HG03432 (cell line): Measurements from ENCODE around the gene TMEM207.

ENCODE experiments used
- ATAC-seq: cut with Tn5 transposase; IDR thresholded peaks from one replicate; pipeline ENCODE4 v1.9.1; 2021; ENCODE audit warnings: mild to moderate bottlenecking, moderate library complexity; ENCODE audit not compliant: unreplicated experiment

TMEM207 gene

DNA sequence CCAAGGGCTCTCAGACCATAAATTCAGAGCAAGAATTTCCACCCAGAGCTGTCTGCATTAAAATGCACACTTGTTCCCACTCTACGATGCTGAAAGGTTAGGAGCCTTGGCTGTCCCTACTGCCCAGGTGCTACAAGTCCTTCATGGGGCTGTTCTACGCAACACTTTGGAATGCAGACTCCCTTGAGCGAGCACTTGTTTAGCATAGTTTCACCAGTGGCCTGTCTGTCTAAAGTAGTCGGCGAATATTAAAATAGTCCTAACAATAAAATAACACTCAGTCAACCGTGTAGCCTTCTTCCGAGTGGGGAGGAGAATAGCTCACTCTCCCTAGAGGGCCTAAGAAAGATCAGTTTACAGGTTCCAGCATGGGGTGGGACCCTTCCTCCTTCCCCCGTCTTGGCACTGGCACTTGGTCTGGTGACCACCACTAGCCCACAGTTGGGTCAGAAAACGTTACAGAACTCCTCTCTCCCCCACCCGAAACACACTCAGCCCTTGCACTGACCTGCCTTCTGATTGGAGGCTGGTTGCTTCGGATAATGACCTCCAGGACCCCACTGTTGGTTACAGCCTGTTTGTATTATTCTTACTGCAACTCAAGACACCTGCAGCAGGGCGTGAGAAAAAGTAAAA, 62.0 kb downstream of the TMEM207 start, which contains the start of gene CLDN16:
Gene CLDN16 (plus strand): TSS at position 586 of the 636 bp plus-strand sequence. CDS start 167 bp downstream, outside the sequence.
- ATAC-seq = no peak

DNA sequence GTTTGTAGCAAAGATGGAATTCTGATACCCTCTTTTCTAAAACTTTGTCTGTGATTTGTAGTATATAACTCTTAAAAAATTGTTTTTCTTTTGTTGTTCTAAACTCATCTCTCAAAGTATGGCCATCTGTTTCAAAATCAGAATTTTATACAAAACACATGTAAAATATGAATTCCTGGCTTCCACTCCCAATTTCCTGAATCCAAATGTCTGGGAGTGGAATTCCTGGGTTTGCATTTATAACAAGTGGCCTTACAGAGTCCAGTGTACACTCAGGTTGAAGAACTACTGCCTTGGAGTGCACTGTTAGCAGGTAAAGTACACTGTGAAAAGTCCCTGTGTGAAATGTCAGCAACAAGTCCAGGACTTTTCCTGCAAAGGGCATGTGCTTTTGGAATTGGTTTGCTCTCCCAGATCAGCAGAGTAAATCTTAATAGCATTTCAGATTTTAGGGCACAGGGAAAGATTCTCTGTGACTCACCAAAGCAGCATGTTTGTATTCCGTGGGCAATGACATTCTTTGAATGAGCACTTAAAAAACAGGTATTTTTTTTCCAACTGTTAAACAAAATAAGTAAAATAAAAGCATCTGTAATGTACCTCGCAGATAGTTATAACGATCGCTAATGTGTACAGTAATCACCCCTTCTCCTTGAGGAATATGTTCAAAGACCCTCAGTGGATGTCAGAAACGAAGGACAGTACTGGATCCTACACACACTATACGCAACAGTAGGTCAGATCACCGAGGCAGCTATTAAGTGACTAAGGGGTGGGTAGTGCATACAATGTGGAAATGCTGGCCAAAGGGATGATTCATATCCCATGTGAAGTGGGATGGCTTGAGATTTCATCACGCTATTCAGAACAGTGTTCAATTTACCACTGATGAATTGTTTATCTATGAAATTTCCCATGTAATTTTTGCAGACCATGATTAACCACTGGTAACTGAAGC, 63.7 kb downstream of the TMEM207 start:
- no peak for ATAC-seq

DNA sequence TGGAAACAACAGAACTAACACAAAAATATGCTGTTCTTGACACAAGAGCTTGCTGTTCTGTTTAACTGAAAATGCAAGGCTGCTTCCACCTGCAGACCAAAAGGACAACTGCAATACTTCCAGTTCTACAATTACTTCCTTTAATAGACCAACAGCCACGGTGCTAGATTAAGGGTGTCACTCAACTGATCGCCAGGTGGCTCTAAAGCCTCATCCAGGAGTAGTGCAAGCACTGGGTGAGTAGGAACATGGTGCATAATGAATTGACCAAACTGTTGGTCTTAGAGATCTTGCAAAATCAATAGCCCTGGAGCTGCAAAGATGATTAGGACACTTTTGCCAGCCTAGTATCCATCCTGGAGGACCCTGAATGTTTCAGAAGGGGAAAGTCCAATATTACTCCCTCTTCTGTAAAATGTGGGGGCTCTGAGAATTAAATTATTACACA, 65.4 kb downstream of the TMEM207 start:
- peak; percentile 95 for ATAC-seq

DNA sequence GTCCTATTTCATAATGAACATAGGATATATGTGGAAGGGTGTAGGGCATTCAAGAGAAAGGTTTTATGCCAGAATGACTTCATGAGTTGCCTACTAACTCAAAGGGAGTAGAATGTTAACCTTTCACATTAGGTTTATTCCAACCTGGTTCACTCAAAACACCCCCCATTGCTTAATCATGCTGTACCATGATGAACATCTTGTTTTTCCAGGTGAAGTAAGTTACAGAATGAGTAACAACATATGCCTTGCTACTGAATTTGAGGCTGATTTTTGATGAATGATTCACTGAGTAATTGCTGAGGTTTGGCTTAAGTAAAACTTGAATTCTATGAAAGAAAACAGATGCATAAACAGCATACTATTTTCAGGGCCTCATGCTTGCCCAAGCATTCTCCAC, 67.6 kb downstream of the TMEM207 start:
- ATAC-seq = no peak

DNA sequence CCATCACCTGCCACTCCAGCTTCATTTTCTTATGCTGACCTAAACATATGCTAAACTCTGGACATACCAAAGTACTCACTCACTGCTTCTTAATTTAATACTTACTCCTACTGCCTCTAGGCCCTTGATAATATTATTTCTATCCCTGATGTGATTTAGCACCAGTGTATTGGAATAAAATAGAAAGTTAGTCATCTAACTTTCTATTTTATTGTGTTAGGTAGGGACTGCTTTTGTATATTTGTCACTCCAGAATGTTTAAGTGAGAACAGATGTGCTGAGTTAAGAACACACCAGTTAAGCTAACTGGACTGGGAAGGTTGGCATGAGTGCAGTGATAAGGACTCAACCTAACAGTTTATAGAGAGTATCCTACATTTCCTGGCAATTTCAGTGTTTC, 68.3 kb downstream of the TMEM207 start:
- ATAC-seq = no peak

DNA sequence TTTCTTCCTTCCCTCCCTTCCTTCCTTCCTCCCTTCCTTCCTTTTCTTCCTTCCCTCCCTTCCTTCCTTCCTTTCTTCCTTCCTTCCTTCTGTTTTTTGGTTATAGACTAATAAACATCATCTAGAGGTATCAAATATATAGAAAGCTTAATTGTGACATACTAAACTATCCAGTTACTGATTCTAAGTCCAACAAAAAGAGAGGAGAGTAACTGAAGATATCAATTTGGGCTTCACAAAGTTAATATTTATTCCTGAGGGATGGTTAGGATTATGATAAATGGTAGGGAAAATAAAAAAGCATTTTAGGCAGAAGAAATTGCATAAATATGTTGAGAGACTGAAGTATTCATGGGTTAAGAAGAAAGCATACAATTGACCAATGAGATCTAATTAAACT, 69.5 kb downstream of the TMEM207 start:
- ATAC-seq = no peak
